SK-N-MC (cell line): ENCODE data around the gene LRCH1.

Source experiments
- EZH2 ChIP-seq: fragments of 200-600 bp; sonication (generic); IDR thresholded peaks from one replicate; pipeline ENCODE4 v1.6.1; 2017; ENCODE audit warnings: antibody characterized with exemption
- FOXP2 ChIP-seq: optimal IDR thresholded peaks from 2 replicates; pipeline ENCODE3; 2011; ENCODE audit warnings: mild to moderate bottlenecking, moderate library complexity; ENCODE audit not compliant: insufficient read depth; ENCODE audit errors: extremely low read length, control extremely low read depth
- POLR2AphosphoS5 ChIP-seq: IDR thresholded peaks from 2 replicates; pipeline ENCODE4 v1.6.1; 2012; ENCODE audit warnings: mild to moderate bottlenecking, low read depth, low read length, borderline replicate concordance

DNA sequence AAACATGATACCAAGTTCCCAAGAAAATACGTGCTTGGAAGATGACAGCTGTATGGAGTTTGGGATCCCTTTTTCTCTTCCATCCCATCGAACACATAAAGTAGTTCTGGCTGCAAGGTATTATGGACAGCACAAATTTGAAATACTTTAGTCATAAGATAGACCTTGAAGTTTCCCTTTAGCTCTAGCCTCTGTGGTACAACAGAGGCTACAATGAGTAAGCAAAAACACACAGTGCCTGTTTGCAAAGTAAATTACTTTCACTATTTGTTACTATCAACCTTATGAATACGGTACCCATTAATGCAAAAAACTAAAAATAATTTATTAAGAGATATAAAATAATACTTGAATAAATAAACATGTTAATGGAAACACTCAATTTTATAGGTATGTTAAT lies 21.0 kb upstream of the LRCH1 start:
- TF ChIP-seq EZH2 (no peak), POLR2AphosphoS5 (no peak), FOXP2 (no peak)
